ACHN (cell line): Measurements from ENCODE around the gene NRIP1.
A peak's percentile ranks its signal among the peaks of the same experiment; 100 is the strongest.

Source experiments
- DNase-seq: peaks from one replicate; pipeline ENCODE4 v3.0.0-alpha.2; 2015
- in situ Hi-C: cut with HindIII; loops from 2 replicates; pipeline ENCODE4 v1.10.0; 2017; ENCODE audit warnings: low sequenced_read_pairs, low pct_ligation_motif_present, low pct_unique_long_range_greater_than_20kb

NRIP1 gene, protein sequence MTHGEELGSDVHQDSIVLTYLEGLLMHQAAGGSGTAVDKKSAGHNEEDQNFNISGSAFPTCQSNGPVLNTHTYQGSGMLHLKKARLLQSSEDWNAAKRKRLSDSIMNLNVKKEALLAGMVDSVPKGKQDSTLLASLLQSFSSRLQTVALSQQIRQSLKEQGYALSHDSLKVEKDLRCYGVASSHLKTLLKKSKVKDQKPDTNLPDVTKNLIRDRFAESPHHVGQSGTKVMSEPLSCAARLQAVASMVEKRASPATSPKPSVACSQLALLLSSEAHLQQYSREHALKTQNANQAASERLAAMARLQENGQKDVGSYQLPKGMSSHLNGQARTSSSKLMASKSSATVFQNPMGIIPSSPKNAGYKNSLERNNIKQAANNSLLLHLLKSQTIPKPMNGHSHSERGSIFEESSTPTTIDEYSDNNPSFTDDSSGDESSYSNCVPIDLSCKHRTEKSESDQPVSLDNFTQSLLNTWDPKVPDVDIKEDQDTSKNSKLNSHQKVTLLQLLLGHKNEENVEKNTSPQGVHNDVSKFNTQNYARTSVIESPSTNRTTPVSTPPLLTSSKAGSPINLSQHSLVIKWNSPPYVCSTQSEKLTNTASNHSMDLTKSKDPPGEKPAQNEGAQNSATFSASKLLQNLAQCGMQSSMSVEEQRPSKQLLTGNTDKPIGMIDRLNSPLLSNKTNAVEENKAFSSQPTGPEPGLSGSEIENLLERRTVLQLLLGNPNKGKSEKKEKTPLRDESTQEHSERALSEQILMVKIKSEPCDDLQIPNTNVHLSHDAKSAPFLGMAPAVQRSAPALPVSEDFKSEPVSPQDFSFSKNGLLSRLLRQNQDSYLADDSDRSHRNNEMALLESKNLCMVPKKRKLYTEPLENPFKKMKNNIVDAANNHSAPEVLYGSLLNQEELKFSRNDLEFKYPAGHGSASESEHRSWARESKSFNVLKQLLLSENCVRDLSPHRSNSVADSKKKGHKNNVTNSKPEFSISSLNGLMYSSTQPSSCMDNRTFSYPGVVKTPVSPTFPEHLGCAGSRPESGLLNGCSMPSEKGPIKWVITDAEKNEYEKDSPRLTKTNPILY (N-terminal part only)

DNA sequence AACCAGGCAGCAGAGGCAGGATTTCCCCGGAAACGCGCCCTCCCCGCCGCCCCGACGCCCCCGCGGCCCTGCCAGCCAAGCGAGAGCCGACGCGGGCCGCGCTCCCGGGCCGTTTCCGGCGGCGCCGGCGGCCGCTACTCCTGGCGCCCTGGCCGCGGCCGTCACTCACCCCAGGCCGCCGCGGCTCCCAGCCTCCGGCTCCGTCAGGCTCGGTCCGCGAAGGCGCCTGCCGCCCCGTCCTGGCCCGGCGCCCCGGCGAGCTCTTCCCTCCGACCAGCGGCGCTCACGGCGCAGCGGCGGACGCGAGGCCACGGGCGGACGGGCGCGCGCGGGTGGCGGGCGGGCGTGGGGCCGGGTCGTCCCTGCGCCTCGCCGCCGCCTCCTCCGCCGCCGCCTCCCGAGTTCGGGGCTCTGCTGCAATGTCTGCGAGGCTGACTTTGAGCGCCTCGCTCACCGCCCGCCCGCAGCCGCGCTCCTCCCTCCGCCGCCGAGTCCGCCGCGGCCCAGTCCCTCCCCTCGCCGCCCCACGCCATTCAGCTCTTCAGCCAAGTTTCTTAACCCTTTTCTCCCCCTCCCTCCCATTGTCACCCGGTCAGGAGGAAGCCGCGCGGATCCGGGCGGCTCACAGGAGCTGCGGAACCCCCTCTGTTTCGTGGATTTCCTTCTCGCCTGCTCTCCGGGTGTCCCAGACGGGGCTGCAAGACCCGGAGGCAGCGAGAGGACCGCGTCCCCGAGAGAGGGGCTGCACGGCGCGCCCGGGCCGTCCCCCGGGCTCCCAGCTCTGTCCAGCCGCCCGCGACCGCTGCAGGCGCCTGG lies at the start of gene NRIP1:
TSS of gene NRIP1 (minus strand) at position 425 of the 816 bp plus-strand sequence. CDS start 96,808 bp downstream, outside the sequence.
- DNase-seq: peak; percentile 82
- in situ Hi-C loops: no loop called here

DNA sequence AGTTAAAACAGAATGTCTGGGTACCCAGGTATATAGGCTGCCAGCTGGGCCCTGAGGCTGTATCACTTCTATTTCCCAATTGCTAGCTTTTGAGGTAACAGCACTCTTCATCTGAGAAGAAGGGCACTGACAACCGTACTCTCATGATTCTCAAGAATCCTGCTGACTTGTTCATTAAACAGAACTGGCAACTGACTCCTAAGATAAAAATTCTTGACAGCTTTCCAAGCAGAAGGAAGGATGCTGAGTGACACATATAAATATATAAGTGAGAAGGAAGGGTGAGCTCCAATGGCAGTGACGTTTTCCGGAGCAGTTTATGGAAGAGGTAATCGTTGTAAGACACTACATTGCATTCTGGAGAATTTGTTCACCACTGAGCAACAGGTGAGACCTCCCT lies 48.1 kb upstream of the NRIP1 start:
- no peak for DNase-seq
- in situ Hi-C loops: no loop called here

DNA sequence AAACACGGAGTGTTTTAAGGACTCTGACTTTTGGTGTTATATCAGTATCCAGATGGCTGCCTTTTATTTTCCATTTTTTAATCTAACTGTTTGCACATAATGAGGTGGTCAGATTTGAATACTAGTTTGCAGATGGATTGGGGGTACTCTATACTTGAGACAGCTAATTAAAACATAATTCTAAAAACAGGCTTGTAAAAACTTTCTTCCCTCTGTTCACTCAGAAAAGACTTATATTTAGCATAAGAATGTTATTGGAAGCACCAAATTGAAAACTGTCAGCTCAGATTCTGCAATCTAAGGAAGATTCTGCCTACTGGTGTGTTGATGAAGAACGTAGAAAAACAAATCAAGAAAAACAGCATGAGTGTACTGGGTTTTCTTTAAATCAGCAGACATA lies 44.0 kb upstream of the NRIP1 start:
- in situ Hi-C loops: no loop called here
- DNase-seq: no peak

DNA sequence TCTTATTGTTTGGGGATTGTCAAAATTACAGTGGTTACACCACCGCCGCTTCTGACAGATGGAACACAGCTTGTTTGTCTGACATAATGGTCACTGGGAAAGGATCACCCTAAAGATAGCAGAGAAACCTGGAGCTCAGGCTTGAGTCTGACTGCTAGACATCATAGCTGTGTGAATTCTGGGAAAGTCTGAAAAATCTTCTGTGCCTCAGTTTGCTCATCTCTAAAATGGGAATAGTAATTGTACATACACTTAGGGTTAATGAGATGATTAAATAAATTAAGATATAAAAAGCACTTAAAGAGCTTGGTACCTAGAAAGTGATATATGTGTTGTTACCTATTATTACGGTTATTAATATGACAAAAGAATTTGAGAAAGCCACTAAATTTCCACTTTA lies 39.7 kb upstream of the NRIP1 start:
- no peak for DNase-seq
- in situ Hi-C loops: no loop called here

DNA sequence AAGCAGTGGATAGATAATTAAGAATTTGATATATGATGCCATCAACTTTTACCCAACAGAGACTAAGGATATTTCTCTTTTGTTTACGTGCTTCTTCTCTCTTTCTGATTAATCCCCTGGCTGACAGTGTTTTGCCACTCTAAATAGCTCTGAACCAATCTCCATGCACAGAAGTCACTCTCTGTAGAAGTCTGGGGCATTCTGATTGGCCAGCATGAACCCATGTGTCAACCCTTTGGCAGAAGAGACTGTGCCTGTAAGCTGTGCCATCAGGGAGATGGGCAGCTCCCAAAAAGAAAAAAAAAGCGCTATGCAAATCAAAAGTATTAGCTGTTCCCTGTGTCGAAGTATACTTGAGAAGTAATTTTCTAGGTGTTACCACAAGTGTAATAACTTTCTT lies 34.1 kb upstream of the NRIP1 start:
- no peak for DNase-seq
- in situ Hi-C loops: no loop called here

DNA sequence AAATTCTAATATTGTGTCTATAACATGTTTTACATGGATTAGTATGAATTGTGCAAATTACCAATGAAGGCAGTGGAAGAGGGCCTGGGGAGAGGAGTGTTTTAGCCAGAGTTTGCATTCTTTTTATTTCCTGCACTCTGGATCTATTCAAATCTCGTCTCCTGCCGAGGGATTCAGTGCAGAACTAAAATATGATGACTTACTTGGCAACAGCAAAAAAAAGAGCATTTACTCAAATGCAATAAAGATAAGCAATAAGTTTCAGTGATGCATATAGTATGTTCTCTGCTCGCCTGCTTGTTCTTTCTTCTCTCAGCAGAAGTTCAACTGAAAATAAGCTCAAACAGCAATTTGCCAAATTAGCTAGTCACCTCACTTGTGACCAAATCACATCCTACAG lies 33.4 kb upstream of the NRIP1 start:
- no peak for DNase-seq
- in situ Hi-C loops: no loop called here

DNA sequence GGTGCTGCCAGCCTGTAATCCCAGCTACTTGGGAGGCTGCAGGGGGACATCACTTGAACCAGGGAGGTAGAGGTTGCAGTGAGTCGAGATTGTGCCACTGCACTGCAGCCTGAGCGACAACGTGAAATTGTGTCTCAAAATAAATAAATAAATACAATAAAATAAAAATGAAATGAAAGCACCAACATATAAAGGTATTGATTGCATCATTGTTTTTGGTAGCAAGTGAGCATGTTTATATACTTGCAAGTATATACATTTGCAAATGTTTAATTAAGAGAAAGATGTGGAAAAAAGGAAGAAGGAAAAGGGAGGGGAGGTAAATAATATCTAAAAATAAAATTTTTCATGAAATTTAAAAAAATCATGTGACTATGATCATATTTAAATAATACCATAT lies 32.8 kb upstream of the NRIP1 start:
- DNase-seq: no peak
- in situ Hi-C loops: no loop called here

DNA sequence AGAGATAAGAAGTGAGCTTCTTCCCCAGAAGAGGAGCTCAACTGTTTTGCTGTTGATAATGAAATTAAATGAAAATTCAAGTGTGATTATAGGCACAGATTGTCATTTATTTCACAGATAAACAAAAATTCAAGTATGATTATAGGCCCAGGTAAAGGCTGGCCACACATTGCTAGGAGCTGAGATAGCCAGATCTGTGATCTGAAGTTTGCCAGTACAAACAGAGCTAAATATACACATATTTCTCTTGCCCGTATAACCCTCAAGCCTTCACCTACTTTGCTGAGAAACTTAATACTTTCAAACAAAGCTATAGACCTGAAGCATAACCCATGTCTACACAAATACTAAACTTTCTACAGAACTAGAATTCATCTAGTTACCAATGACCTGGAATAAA lies 31.3 kb upstream of the NRIP1 start:
- no peak for DNase-seq
- in situ Hi-C loops: no loop called here

DNA sequence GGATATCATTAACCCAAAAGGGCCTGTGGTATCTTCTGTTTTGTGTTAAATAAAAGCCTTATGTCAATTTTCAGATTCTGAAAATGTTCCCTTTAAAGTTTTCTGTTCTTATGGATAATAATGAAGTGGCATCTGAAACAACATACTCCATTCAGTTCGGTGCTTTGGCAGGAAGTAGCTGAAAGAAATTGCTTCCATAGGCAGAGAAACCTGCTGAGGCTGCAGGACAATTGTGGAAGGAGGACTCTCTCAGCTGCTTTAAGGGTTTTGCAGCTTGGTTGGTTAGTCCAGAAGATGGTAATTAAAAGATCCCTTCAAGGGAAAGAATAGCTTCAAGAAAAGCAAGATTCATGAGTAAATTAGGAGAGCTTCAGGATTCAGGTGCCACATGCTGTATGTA lies 30.5 kb upstream of the NRIP1 start:
- DNase-seq: no peak

DNA sequence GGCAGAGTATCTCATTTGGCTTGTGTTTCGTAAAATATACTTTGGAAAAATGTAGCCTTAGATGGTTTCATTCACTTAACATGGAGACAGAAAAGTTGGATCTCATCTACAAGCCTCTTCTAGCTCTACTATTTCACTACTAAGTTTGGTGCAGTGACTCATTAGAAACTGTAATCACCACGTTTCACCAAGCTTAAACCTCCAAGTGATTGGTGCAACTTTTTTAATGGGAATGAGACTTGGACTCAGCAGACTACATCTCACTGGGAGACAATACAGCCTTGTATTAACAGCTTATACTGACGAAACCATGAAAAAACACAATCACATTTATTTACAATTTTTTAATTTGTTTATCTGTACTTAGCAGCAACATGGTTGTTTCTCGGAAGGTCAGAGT lies 29.9 kb upstream of the NRIP1 start:
- in situ Hi-C loops: no loop called here
- DNase-seq: no peak

More for the DNA sequence above, 30.5 kb upstream of the NRIP1 start:
- in situ Hi-C loops: no loop called here

DNA sequence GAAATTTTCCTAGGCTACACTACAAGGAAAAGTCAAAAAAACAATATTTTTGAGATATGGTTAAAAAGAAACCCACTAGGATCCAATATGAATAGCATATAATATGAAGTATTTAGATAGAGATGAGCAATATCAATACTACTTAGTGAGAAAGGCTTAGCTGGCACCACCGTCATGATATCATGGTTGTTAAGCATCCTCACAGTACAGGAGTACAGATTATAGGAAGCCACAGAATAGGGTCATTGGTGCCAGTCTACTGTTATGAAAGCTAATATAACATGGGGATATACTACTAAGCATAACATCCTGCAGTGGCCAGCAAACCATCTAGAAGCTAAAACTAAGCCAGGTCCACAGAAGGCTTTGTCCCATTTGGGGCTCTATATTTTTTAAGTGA lies 28.4 kb upstream of the NRIP1 start:
- in situ Hi-C loops: no loop called here
- DNase-seq: no peak

DNA sequence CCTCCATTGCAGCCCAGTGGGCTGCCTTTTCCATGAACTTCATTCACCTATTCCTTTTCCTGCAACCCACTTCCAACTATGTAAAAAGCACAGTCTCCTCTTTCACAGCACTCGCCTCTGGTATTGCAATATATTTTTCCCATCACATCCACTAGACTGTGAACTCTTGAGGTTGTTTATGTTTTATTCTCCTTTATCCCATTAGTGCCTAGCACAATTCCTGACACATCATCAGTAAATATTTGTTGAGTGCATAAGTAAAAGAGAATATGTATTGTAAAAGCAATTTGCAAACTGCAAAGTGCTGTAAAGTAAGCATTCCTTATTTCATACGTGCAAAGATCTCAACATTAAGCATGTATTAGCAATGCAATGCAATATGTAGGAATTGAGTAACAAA lies 27.9 kb upstream of the NRIP1 start:
- DNase-seq: no peak
- in situ Hi-C loops: no loop called here

DNA sequence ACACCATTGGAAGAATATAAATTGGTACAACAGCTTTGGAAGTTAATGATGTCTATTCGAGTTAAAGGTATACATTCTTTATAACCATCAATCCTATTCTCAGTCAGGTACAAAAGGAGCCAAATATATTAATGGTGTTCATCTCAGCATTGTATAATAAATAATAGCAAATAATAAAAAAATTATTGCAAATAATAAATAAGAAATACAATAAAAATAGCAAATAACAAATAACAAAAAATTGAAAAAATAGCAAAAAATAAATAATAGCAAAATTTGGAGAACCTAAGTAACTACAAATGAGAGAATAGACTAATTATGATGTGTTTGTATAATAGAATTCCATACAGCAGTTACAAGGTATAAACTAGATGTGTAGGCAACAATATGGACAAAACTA lies 25.6 kb upstream of the NRIP1 start:
- DNase-seq: no peak
- in situ Hi-C loops: no loop called here

DNA sequence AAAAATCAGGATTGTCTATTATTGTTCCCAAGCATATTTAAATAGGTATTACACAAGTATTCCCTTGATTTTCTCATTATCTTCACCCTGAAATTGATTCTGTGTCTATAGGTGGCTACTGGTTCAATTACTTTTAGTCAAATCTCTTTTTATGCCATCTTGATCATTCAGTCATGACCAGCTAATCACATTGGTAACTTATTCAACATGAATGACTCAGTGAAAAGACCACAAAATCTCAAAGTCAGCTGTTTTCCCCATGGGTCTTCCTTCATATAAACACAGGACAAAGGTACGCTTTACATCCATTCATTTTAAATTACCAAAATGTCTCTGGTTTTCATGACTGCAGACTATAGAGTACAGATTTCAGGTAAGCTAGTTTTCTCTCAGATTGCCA lies 23.7 kb upstream of the NRIP1 start:
- in situ Hi-C loops: no loop called here
- DNase-seq: peak; percentile 19

DNA sequence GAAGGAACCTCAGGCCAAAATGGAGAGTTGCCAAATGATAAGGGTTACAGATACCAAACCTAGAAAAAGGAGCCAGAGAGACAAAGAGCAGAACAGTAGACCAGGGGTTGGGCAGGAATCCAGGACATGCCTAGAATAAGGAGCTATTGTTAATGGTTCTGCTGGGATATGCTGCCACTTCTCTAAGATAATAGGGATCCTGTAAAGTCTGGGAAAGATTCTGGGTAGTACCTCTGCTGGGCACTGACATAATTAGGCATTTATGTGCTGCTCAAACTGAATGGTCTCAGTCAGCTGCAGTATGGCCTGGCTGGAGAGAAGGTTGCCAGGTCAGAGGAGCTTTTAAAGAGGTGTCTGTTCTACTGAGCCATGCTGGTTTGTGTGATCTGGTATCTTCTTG lies 19.9 kb upstream of the NRIP1 start:
- in situ Hi-C loops: no loop called here
- no peak for DNase-seq

DNA sequence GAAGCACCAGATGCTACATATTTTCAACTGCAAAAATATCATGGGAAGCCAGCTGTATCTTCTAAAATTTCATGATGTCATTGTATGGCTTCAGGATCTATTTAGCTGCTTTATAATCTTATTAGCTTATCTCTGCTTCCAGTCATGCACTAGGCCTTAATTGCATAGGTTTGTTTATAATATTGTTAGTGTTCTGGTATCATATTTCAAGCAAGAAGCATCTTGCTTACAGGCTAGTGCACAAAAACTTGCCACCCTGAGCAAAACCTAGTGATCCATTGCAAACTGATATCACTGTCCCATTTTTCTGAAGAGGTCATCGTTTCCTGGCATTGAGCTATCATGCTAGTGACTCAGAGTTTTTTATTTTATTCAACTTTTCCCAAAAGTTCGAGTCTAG lies 15.7 kb upstream of the NRIP1 start:
- in situ Hi-C loops: no loop called here
- DNase-seq: no peak

DNA sequence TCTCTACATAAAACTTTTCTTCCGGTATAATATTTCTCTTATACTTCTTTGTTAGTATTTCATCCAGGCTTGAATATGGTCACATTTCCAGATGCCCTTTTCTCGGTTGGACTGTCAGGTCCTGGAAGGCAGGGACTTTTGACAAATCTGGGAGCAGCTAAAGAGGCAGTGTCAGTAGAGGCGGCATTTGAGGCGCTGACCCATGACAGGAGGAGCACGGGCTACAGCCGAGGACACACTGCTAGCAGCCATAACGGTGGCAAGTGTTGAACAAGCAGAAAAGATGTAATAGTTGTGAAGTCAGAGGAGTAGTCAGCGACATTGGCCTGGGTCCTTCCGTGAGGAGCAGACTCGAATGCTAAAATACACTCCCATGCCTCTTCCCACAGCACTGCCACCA lies 14.5 kb upstream of the NRIP1 start:
- in situ Hi-C loops: no loop called here
- no peak for DNase-seq

DNA sequence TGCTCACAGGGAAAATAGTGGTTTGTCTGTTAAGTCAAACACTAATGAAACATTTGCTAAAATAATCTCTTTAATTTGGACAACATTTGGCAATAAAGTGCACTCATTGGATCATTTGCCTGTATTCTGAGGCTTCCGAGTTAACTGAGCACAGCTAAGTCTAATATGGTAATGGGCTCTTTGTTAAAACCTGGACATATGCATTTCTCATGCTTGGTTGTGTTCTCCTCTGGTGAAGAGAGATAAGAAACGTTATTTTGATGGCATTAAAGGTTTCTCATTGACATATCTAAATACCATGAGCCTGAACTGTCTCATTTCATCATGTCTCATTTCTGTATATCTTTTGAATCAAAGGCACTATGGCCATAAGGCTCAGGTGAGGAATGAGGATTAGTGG lies 13.4 kb upstream of the NRIP1 start:
- no peak for DNase-seq
- in situ Hi-C loops: no loop called here
